Measurements from ENCODE around the gene ZNF536. TPM values are rescaled to one million over a fixed set of nuclear protein-coding genes. Genes with fewer than 3 reads are reported as not detected.

The ZNF536 gene
- total and polyA plus RNA-seq, 2 donors (not counting 3 experiments of a cell fraction or from before 2014, with no cell fraction given), result not detected

DNA sequence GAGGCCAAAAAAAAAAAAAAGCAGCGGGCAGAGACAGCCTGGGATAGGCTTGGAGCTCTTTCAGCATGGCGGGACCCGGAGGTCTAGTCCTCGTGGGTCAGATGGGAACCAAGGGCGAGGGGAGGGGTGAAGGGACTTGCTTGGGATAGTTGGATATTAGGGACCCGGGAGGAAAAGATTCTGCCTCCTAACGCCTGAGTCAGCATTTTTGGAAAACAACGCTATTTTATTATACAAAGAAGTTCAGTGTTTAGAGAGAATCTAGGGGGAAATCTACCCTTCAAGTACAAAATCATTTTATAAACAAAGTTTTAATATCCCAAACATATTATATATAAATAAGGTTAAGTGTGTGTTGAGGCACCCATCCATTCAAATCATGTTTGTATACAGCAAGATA lies 156.7 kb downstream of the ZNF536 start:
- no peaks in the 10 kb centered on the region for H3K9me1 ChIP-seq (replicated peaks; ENCODE audit: control insufficient read depth, extremely low read depth, insufficient read depth, low read length)
- no peaks in the 10 kb centered on the region for H3K36me3 ChIP-seq (ENCODE audit: control insufficient read depth in 2 of 2, extremely low read depth in 1 of 2, insufficient read depth in 2 of 2, low read length in 2 of 2)
- POLR2A ChIA-PET, result no interaction called here
- no peaks in the 10 kb centered on the region for H3K79me2 ChIP-seq (ENCODE audit: control insufficient read depth, insufficient read depth, low read length)
- no peaks in the 10 kb centered on the region for H4K20me1 ChIP-seq (replicated peaks; ENCODE audit: control insufficient read depth, extremely low read depth, insufficient read depth, low read length)
- DNase-seq (ENCODE audit: low read depth, low spot score) (no peak), FAIRE-seq (no peak)
- no peak overlapping the region for H2AFZ ChIP-seq (ENCODE audit: low read depth, low read length)
- TF ChIP-seq EZH2 (IDR thresholded peaks at IDR 0.05; ENCODE audit: borderline replicate concordance, low read depth, low read length, severe bottlenecking) (no peak), GATA2 (IDR thresholded peaks at IDR 0.05; ENCODE audit: insufficient read depth, insufficient read length, low read depth, low read length) (no peak)
- TF ChIP-seq, protein P1, sequence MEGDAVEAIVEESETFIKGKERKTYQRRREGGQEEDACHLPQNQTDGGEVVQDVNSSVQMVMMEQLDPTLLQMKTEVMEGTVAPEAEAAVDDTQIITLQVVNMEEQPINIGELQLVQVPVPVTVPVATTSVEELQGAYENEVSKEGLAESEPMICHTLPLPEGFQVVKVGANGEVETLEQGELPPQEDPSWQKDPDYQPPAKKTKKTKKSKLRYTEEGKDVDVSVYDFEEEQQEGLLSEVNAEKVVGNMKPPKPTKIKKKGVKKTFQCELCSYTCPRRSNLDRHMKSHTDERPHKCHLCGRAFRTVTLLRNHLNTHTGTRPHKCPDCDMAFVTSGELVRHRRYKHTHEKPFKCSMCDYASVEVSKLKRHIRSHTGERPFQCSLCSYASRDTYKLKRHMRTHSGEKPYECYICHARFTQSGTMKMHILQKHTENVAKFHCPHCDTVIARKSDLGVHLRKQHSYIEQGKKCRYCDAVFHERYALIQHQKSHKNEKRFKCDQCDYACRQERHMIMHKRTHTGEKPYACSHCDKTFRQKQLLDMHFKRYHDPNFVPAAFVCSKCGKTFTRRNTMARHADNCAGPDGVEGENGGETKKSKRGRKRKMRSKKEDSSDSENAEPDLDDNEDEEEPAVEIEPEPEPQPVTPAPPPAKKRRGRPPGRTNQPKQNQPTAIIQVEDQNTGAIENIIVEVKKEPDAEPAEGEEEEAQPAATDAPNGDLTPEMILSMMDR (IDR thresholded peaks at IDR 0.05; ENCODE audit: extremely low read depth in 1 of 2, insufficient read depth in 1 of 2, low read depth in 1 of 2, low read length in 2 of 2), result no peak
- intact Hi-C loops (cut with micrococcal nuclease), result no loop called here
- no peaks in the 10 kb centered on the region for H3K27me3 ChIP-seq (ENCODE audit: control insufficient read depth in 2 of 2, insufficient read depth in 2 of 2, low read length in 2 of 2)
- H3K9ac ChIP-seq (replicated peaks; ENCODE audit: extremely low read depth, insufficient read depth, low read length), result no peak overlapping the region
- no peak overlapping the region for H3K4me3 ChIP-seq (replicated peaks in 1 of 3; ENCODE audit: insufficient read depth in 1 of 3, low read depth in 1 of 3, low read length in 3 of 3)
- H3K27ac ChIP-seq (ENCODE audit: insufficient read depth, low read depth, low read length), result no peak overlapping the region
- dilution Hi-C loops (cut with MboI; ENCODE audit: extremely low pct_ligation_motif_present, low sequenced_read_pairs), result no loop called here
- peaks cover 8% of the 10 kb centered on the region for H3K9me3 ChIP-seq (replicated peaks; ENCODE audit: control insufficient read depth, insufficient read depth, low read length)
- no TSS peak for BruUV-seq (replicated peaks)
- no peaks in the 10 kb centered on the region for H3K4me1 ChIP-seq (ENCODE audit: control insufficient read depth, extremely low read depth, insufficient read depth, low read length)
- CTCF ChIA-PET, result no interaction called here
- H3K4me2 ChIP-seq (ENCODE audit: insufficient read depth, low read length), result no peak overlapping the region

DNA sequence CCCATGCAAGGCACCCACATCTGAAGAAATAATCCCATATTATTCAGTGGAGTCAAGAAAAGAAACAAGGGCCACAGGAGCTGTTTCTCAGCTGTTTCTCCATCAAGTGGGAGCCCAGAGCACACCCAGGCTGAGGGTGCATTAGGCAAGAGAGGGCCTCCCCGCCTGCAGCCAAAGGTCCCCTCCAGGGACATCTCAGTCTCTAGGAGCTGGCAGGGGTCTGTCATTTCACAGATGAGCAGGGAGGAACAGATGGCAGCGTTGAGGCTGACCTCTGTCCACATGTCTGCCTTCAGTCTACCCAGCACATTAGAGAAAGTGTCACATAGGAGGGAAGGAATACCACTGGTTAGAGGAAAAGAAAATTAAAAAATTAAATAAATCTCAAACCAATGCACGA lies 157.7 kb downstream of the ZNF536 start:
- ChIA-PET POLR2A (no interaction called here), CTCF (no interaction called here)
- intact Hi-C loops (cut with micrococcal nuclease) (no loop called here), dilution Hi-C loops (cut with MboI; ENCODE audit: extremely low pct_ligation_motif_present, low sequenced_read_pairs) (no loop called here)
- no peak overlapping the region for H3K4me2 ChIP-seq (ENCODE audit: insufficient read depth, low read length)
- H3K4me1 ChIP-seq (ENCODE audit: control insufficient read depth, extremely low read depth, insufficient read depth, low read length), result no peaks in the 10 kb centered on the region
- no TSS peak for BruUV-seq (replicated peaks)
- H3K4me3 ChIP-seq (replicated peaks in 1 of 3; ENCODE audit: insufficient read depth in 1 of 3, low read depth in 1 of 3, low read length in 3 of 3), result no peak overlapping the region
- no peaks in the 10 kb centered on the region for H3K36me3 ChIP-seq (ENCODE audit: control insufficient read depth in 2 of 2, extremely low read depth in 1 of 2, insufficient read depth in 2 of 2, low read length in 2 of 2)
- no peak overlapping the region for H3K27ac ChIP-seq (ENCODE audit: insufficient read depth, low read depth, low read length)
- no peak overlapping the region for H3K9ac ChIP-seq (replicated peaks; ENCODE audit: extremely low read depth, insufficient read depth, low read length)
- no peaks in the 10 kb centered on the region for H3K9me1 ChIP-seq (replicated peaks; ENCODE audit: control insufficient read depth, extremely low read depth, insufficient read depth, low read length)
- H3K27me3 ChIP-seq (ENCODE audit: control insufficient read depth in 2 of 2, insufficient read depth in 2 of 2, low read length in 2 of 2), result no peaks in the 10 kb centered on the region
- H4K20me1 ChIP-seq (replicated peaks; ENCODE audit: control insufficient read depth, extremely low read depth, insufficient read depth, low read length), result no peaks in the 10 kb centered on the region
- no peak overlapping the region for H2AFZ ChIP-seq (ENCODE audit: low read depth, low read length)
- TF ChIP-seq JUN (IDR thresholded peaks at IDR 0.05; ENCODE audit: borderline replicate concordance, insufficient read depth, insufficient read length, low read depth) (no peak), EZH2 (IDR thresholded peaks at IDR 0.05; ENCODE audit: borderline replicate concordance, low read depth, low read length, severe bottlenecking) (no peak), POLR2AphosphoS5 (IDR thresholded peaks at IDR 0.05; ENCODE audit: insufficient read depth, low read depth, low read length) (no peak), GATA2 (IDR thresholded peaks at IDR 0.05; ENCODE audit: insufficient read depth, insufficient read length, low read depth, low read length) (no peak), POLR2A (IDR thresholded peaks at IDR 0.05; ENCODE audit: low read depth, low read length) (no peak), FOS (IDR thresholded peaks at IDR 0.05; ENCODE audit: borderline replicate concordance, insufficient read depth, low read length) (no peak), MYC (IDR thresholded peaks at IDR 0.05; ENCODE audit: low read depth, low read length) (no peak)
- TF ChIP-seq, protein P2, sequence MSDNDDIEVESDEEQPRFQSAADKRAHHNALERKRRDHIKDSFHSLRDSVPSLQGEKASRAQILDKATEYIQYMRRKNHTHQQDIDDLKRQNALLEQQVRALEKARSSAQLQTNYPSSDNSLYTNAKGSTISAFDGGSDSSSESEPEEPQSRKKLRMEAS (IDR thresholded peaks at IDR 0.05; ENCODE audit: insufficient read depth, insufficient read length), result no peak
- TF ChIP-seq, protein P1 (IDR thresholded peaks at IDR 0.05; ENCODE audit: extremely low read depth in 1 of 2, insufficient read depth in 1 of 2, low read depth in 1 of 2, low read length in 2 of 2), result no peak
- no peaks in the 10 kb centered on the region for H3K79me2 ChIP-seq (ENCODE audit: control insufficient read depth, insufficient read depth, low read length)
- FAIRE-seq, result no peak
- peaks cover 8% of the 10 kb centered on the region for H3K9me3 ChIP-seq (replicated peaks; ENCODE audit: control insufficient read depth, insufficient read depth, low read length)
- no peak for DNase-seq (ENCODE audit: low read depth, low spot score)
